Osteocyte (in vitro differentiated cells): ENCODE results near the gene NUCB2. TPM values are rescaled to one million over a fixed set of nuclear protein-coding genes. Genes with fewer than 3 reads are reported as not detected.
A peak's percentile ranks its signal among the peaks of the same experiment; 100 is the strongest.

Experiments
- DNase-seq: peaks from one replicate; pipeline ENCODE4 v3.0.0; 2021; ENCODE audit warnings: mixed read lengths; ENCODE audit not compliant: unreplicated experiment; ENCODE audit errors: extremely low spot score
- H3K27ac Mint-ChIP-seq: one replicate; pipeline ENCODE4 v1.8.0; 2021; ENCODE audit warnings: mild to moderate bottlenecking, mixed read lengths; ENCODE audit not compliant: unreplicated experiment
- H3K27me3 Mint-ChIP-seq: one replicate; pipeline ENCODE4 v1.8.0; 2021; ENCODE audit warnings: mixed read lengths; ENCODE audit not compliant: unreplicated experiment
- H3K36me3 Mint-ChIP-seq: one replicate; pipeline ENCODE4 v1.8.0; 2021; ENCODE audit warnings: mixed read lengths; ENCODE audit not compliant: unreplicated experiment
- H3K4me1 Mint-ChIP-seq: one replicate; pipeline ENCODE4 v1.8.0; 2021; ENCODE audit warnings: mixed read lengths; ENCODE audit not compliant: unreplicated experiment
- H3K4me3 Mint-ChIP-seq: one replicate; pipeline ENCODE4 v1.8.0; 2021; ENCODE audit warnings: mild to moderate bottlenecking, moderate library complexity, mixed read lengths; ENCODE audit not compliant: unreplicated experiment
- H3K9me3 Mint-ChIP-seq: one replicate; pipeline ENCODE4 v1.8.0; 2021; ENCODE audit warnings: mixed read lengths; ENCODE audit not compliant: unreplicated experiment
- CTCF ChIP-seq: fragments of 200-600 bp; sonication (generic); IDR thresholded peaks from 2 replicates; pipeline ENCODE4 v1.5.0; 2021; ENCODE audit warnings: antibody characterized with exemption, mild to moderate bottlenecking, moderate library complexity
- total RNA-seq: library from RNA; stranded (reverse); gene quantifications from 2 replicates; pipeline ENCODE4 v1.2.1, GENCODE V29; 2021

NUCB2 gene
- total RNA-seq, 1 donor from 2014 or later, result 78.8 TPM

GRCh38 chr11:17277024-17277584, 565 bp downstream of the NUCB2 start:
- no peak for DNase-seq
- TF ChIP-seq CTCF, result no peak
- H3K27ac Mint-ChIP-seq, result peak overlapping the region; percentile 89
- H3K36me3 Mint-ChIP-seq, result no peaks in the 10 kb centered on the region
- peak overlapping the region; percentile 93 for H3K4me3 Mint-ChIP-seq
- H3K4me1 Mint-ChIP-seq, result peaks cover 18% of the 10 kb centered on the region
- H3K9me3 Mint-ChIP-seq, result no peaks in the 10 kb centered on the region
- H3K27me3 Mint-ChIP-seq, result no peaks in the 10 kb centered on the region

- H3K4me1 Mint-ChIP-seq, result peaks cover 18% of the 10 kb centered on the region
- H3K4me3 Mint-ChIP-seq, result no peak overlapping the region
- no peaks in the 10 kb centered on the region for H3K27me3 Mint-ChIP-seq
- no peak for DNase-seq
- H3K36me3 Mint-ChIP-seq, result peaks cover 3% of the 10 kb centered on the region
- no peak for TF ChIP-seq CTCF
- no peak overlapping the region for H3K27ac Mint-ChIP-seq
- H3K9me3 Mint-ChIP-seq, result no peaks in the 10 kb centered on the region
Observed at GRCh38 chr11:17280494-17281127, 4.1 kb downstream of the NUCB2 start.

- no peak for TF ChIP-seq CTCF
- H3K4me1 Mint-ChIP-seq, result no peaks in the 10 kb centered on the region
- no peak overlapping the region for H3K27ac Mint-ChIP-seq
- no peak for DNase-seq
- H3K27me3 Mint-ChIP-seq, result no peaks in the 10 kb centered on the region
- no peak overlapping the region for H3K4me3 Mint-ChIP-seq
- H3K9me3 Mint-ChIP-seq, result no peaks in the 10 kb centered on the region
- peaks cover 15% of the 10 kb centered on the region for H3K36me3 Mint-ChIP-seq
Observed at GRCh38 chr11:17286332-17286731, 9.8 kb downstream of the NUCB2 start.

- Mint-ChIP-seq H3K27ac (no peak overlapping the region), H3K9me3 (no peaks in the 10 kb centered on the region), H3K27me3 (no peaks in the 10 kb centered on the region), H3K4me3 (no peak overlapping the region), H3K36me3 (peaks cover 15% of the 10 kb centered on the region), H3K4me1 (no peaks in the 10 kb centered on the region)
- TF ChIP-seq CTCF, result no peak
- no peak for DNase-seq
Observed at GRCh38 chr11:17287058-17287457, 10.5 kb downstream of the NUCB2 start.

GRCh38 chr11:17291710-17292109, 15.2 kb downstream of the NUCB2 start:
- Mint-ChIP-seq H3K36me3 (peaks cover 11% of the 10 kb centered on the region), H3K4me1 (peaks cover 4% of the 10 kb centered on the region), H3K27ac (no peak overlapping the region), H3K27me3 (no peaks in the 10 kb centered on the region), H3K9me3 (no peaks in the 10 kb centered on the region), H3K4me3 (no peak overlapping the region)
- no peak for TF ChIP-seq CTCF
- no peak for DNase-seq
